ENCODE measurements around the gene MTUS2. TPM values are rescaled to one million over a fixed set of nuclear protein-coding genes. Genes with fewer than 3 reads are reported as not detected.

Gene MTUS2
- total RNA-seq, 1 donor from 2014 or later: 4.1 TPM

DNA sequence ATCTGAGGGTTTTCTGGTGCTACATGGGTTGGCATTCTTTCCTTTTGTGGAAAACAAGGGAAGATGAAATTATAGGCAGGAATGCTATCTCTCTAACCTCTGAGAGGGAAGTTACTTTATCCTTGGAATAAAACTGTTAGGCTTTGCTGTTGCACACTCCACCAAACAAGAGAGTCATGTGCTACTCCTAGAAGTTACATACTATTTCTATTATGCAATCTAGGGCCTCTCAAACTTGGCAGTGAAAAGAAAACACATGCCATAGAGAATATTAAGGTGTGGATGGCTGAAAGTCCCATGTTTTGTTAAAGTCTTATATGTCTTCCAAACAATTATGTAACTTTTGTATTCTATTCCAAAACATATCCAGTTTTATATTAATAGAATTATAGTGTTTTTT lies 407.4 kb downstream of the MTUS2 start:
- Mint-ChIP-seq H3K36me3 (no peaks in the 10 kb centered on the region), H3K27me3 (no peaks in the 10 kb centered on the region), H3K27ac (no peak overlapping the region), H3K9me3 (no peaks in the 10 kb centered on the region), H3K4me3 (no peak overlapping the region), H3K4me1 (ENCODE audit: unreplicated experiment) (no peaks in the 10 kb centered on the region)
- TF ChIP-seq, protein P1, sequence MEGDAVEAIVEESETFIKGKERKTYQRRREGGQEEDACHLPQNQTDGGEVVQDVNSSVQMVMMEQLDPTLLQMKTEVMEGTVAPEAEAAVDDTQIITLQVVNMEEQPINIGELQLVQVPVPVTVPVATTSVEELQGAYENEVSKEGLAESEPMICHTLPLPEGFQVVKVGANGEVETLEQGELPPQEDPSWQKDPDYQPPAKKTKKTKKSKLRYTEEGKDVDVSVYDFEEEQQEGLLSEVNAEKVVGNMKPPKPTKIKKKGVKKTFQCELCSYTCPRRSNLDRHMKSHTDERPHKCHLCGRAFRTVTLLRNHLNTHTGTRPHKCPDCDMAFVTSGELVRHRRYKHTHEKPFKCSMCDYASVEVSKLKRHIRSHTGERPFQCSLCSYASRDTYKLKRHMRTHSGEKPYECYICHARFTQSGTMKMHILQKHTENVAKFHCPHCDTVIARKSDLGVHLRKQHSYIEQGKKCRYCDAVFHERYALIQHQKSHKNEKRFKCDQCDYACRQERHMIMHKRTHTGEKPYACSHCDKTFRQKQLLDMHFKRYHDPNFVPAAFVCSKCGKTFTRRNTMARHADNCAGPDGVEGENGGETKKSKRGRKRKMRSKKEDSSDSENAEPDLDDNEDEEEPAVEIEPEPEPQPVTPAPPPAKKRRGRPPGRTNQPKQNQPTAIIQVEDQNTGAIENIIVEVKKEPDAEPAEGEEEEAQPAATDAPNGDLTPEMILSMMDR (conservative IDR thresholded peaks at IDR 0.05): no peak
- DNase-seq (ENCODE audit: extremely low spot score, unreplicated experiment): no peak

DNA sequence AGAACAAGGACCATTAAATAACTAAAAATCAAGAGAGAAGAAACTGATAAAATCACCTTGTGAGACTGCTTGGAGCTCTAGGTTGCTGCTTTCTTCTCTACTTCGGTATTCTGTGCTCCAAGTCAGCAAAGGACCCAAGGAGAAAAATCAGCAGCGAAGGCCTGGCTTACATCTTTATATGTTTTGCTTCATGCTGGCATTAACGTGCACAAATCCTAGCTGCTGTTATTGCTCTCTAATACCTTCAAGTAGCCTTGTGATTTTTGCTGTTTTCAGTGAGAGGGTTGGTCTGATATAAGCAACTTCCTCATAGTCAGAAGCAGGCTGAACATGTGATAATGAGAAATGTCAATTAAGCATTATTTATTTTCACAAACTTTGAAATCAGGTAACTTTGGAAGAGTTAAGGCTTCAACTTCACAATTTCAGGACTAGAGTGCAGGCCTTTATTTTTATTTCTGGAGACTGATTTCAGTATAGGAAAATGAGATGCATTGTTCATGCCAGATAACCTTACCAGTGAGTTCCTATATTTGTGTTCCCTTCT lies 410.2 kb downstream of the MTUS2 start:
- H3K27ac Mint-ChIP-seq: no peak overlapping the region
- H3K36me3 Mint-ChIP-seq: no peaks in the 10 kb centered on the region
- no peak for DNase-seq (ENCODE audit: extremely low spot score, unreplicated experiment)
- H3K27me3 Mint-ChIP-seq: no peaks in the 10 kb centered on the region
- no peak overlapping the region for H3K4me3 Mint-ChIP-seq
- TF ChIP-seq, protein P1 (conservative IDR thresholded peaks at IDR 0.05): no peak
- H3K9me3 Mint-ChIP-seq: no peaks in the 10 kb centered on the region
- no peaks in the 10 kb centered on the region for H3K4me1 Mint-ChIP-seq (ENCODE audit: unreplicated experiment)

DNA sequence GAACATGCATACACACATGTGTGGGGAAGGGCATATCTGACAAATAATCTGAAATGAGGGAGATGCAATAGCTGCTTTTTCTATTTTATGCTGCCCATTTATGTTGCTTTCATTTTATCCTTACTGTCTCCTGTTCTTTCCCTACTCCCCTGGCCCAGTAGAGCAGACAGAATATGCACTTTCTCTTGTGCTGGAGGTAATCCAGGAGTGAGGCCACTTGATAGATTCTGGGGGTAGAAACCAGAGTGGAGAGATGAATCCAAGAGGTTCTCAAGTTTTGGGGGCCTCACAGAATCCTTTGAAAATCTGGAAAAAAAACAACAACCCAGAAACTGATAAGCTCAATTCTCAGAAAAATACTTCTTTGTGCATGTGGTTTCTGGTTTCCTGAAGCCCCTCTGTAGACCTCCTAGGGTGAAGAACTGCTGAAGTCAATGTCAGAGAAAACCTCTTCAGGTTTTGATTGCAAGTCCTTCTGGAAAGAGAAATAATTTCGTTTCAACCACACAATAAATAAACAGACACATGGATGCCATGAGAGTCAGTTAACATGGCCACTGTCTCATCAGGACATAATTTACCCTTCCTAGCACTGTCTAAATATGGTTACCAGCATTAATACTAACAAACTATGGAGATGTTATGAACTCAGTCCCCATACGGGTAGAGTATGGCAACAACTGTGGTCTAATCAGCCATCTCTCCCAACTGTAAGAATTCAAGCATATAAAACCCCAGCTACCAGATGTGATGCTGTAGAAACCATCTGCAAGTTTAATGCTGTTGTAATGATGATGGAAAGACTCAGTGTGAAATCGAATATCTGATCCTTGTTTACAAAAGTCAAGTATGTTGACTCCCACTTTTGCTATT lies 419.8 kb downstream of the MTUS2 start:
- peaks cover 5% of the 10 kb centered on the region for H3K9me3 Mint-ChIP-seq
- TF ChIP-seq, protein P1 (conservative IDR thresholded peaks at IDR 0.05): no peak
- H3K4me1 Mint-ChIP-seq (ENCODE audit: unreplicated experiment): no peaks in the 10 kb centered on the region
- H3K36me3 Mint-ChIP-seq: no peaks in the 10 kb centered on the region
- no peak for DNase-seq (ENCODE audit: extremely low spot score, unreplicated experiment)
- no peaks in the 10 kb centered on the region for H3K27me3 Mint-ChIP-seq
- H3K27ac Mint-ChIP-seq: no peak overlapping the region
- H3K4me3 Mint-ChIP-seq: no peak overlapping the region

DNA sequence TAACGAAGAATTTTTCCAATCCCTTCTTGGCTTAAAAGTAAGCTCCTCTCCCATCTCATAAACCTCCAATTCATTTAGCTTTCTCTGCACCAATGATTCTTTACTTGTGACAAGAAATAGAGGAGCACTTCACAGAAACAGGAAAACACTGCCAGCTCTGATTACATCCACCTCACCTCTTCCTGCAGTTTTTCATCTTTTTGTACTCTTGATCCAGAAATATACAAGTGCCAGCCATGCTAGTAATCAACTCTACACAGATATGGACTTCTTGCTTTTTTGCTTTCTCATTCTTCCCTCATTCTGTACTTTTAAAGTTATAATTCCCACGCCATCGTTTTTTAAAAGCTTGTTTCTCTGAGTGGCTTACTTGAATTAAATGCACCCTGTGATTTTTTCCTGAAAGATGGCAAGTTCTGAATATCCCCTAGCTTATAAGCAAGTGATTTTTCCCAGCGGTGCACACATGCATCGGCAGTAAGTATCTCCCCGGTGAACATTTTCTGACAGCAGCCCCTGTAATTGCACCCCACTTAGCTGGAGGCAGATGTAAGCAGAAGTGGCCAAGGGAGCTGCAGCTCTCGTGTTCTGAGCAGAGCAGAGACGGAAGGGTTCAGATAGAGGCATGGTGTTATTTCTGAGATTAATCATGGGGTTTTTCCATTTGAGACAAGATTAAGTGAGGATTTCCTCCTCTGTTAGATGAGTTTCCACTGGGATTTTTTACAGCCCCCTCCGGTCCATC lies 434.7 kb downstream of the MTUS2 start:
- H3K36me3 Mint-ChIP-seq: no peaks in the 10 kb centered on the region
- H3K27me3 Mint-ChIP-seq: peaks cover 3% of the 10 kb centered on the region
- no peak overlapping the region for H3K27ac Mint-ChIP-seq
- peaks cover 10% of the 10 kb centered on the region for H3K4me1 Mint-ChIP-seq (ENCODE audit: unreplicated experiment)
- no peaks in the 10 kb centered on the region for H3K9me3 Mint-ChIP-seq
- TF ChIP-seq, protein P1 (conservative IDR thresholded peaks at IDR 0.05): no peak
- no peak overlapping the region for H3K4me3 Mint-ChIP-seq
- DNase-seq (ENCODE audit: extremely low spot score, unreplicated experiment): no peak

DNA sequence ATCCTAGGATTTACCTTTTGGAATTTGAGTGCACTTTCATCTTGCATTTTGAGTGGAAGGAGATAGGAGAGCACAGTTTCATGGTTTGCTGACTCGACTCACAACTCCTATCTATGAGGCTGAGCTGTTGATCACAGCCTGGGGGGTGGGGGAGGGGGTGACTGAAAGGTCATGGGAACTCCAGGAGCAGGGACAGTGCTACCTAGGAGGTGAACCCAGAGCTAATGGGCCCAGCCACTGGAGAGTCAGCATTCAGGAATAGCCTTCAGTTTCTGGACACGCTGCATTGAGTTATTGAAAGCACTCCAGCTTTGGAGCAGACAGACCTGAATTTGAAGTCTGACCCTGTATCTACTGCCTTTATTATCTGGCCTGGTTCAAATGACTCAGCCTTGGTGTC lies 435.4 kb downstream of the MTUS2 start:
- Mint-ChIP-seq H3K4me3 (no peak overlapping the region), H3K27ac (no peak overlapping the region), H3K9me3 (no peaks in the 10 kb centered on the region), H3K4me1 (ENCODE audit: unreplicated experiment) (peaks cover 11% of the 10 kb centered on the region), H3K36me3 (no peaks in the 10 kb centered on the region), H3K27me3 (peaks cover 3% of the 10 kb centered on the region)
- TF ChIP-seq, protein P1 (conservative IDR thresholded peaks at IDR 0.05): no peak
- no peak for DNase-seq (ENCODE audit: extremely low spot score, unreplicated experiment)
